Measurements from ENCODE around the gene PRDM8.

The PRDM8 gene

DNA sequence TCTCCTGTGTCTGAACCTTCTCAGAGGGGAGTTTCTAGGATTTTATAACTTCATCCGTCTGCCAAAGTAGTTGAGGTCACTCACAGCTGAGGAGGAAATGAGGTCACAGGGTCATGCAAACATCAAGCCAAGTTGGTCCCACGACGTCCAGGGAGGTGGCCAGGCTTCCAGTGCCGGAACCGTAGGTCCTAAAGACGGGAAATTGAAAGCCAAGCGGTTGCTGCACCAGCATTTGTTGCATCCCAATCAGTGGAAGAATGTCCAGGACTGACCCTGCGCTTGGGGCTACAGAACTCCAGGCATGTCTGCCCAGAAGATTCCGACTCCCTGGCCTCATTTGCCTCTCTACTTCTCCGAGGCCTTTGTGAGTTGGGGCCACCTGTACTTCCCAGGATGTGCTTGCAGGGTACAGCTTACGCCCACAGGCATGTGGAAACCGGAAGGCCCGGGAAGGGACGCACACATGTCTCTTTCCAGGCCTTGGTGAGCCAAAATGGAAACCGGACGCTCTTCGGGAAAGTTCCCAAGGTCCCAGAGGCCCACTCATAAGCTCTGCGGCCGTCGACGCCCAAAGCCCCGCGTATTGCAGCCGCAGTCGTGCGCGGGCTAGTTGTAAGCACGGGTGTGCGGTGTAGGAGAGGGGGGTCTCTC, 9.3 kb downstream of the PRDM8 start:
- no peak overlapping the region for H3K9ac ChIP-seq (ENCODE audit: low read length)
- no peak overlapping the region for H3K4me2 ChIP-seq (ENCODE audit: low read depth, low read length, poor library complexity, severe bottlenecking)

DNA sequence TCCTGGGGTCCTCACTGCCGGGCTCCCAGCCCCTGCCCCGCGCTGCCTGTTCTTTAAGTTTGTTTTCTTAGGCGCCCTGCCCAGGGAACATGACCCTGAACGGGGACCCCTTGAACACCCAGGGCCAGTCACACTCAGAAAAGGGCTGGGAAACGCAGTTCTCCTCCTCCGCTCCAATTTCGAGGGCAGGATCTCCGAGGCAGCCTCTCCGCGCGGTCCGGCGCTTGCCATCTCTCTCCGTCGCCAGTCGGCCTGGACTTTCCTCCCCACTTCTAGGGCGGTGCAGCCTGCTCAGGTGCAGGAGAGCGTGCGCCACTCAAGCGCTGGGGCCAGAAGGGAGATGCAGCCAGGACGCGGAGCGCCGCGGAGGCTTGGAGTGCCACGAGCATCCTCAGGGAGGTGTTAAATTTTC, 9.9 kb downstream of the PRDM8 start:
- Histone ChIP-seq H3K79me2 (ENCODE audit: insufficient read depth, low read length) (no peaks in the 10 kb centered on the region), H3K9me2 (replicated peaks; ENCODE audit: insufficient read depth, low read length) (no peaks in the 10 kb centered on the region), H3K36me3 (ENCODE audit: low read length) (no peaks in the 10 kb centered on the region), H2AFZ (ENCODE audit: low read depth, low read length, severe bottlenecking) (no peak overlapping the region), H3K9me3 (ENCODE audit: insufficient read depth, low read length) (no peaks in the 10 kb centered on the region), H4K20me1 (ENCODE audit: low read depth, low read length) (no peaks in the 10 kb centered on the region), H3K4me3 (ENCODE audit: insufficient read depth, low read length, poor library complexity, severe bottlenecking) (no peak overlapping the region), H3K4me2 (ENCODE audit: low read depth, low read length, poor library complexity, severe bottlenecking) (no peak overlapping the region), H3F3A (ENCODE audit: insufficient read depth) (peaks cover 3% of the 10 kb centered on the region; the same call in 1 of the 2 replicates), H3K27me3 (ENCODE audit: low read length) (no peaks in the 10 kb centered on the region), H3K9ac (ENCODE audit: low read length) (no peak overlapping the region), H3K27ac (ENCODE audit: low read depth, low read length) (no peak overlapping the region)
- TF ChIP-seq, protein P1, sequence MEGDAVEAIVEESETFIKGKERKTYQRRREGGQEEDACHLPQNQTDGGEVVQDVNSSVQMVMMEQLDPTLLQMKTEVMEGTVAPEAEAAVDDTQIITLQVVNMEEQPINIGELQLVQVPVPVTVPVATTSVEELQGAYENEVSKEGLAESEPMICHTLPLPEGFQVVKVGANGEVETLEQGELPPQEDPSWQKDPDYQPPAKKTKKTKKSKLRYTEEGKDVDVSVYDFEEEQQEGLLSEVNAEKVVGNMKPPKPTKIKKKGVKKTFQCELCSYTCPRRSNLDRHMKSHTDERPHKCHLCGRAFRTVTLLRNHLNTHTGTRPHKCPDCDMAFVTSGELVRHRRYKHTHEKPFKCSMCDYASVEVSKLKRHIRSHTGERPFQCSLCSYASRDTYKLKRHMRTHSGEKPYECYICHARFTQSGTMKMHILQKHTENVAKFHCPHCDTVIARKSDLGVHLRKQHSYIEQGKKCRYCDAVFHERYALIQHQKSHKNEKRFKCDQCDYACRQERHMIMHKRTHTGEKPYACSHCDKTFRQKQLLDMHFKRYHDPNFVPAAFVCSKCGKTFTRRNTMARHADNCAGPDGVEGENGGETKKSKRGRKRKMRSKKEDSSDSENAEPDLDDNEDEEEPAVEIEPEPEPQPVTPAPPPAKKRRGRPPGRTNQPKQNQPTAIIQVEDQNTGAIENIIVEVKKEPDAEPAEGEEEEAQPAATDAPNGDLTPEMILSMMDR (IDR thresholded peaks at IDR 0.05; ENCODE audit: insufficient read depth, low read length, poor library complexity, severe bottlenecking): no peak

More for the DNA sequence above, 9.3 kb downstream of the PRDM8 start:
- Histone ChIP-seq H3F3A (ENCODE audit: insufficient read depth) (peaks cover 3% of the 10 kb centered on the region; the same call in 1 of the 2 replicates), H3K4me3 (ENCODE audit: insufficient read depth, low read length, poor library complexity, severe bottlenecking) (no peak overlapping the region), H3K79me2 (ENCODE audit: insufficient read depth, low read length) (no peaks in the 10 kb centered on the region), H3K9me2 (replicated peaks; ENCODE audit: insufficient read depth, low read length) (no peaks in the 10 kb centered on the region), H3K36me3 (ENCODE audit: low read length) (no peaks in the 10 kb centered on the region), H3K9me3 (ENCODE audit: insufficient read depth, low read length) (no peaks in the 10 kb centered on the region), H3K27me3 (ENCODE audit: low read length) (no peaks in the 10 kb centered on the region), H4K20me1 (ENCODE audit: low read depth, low read length) (no peaks in the 10 kb centered on the region), H2AFZ (ENCODE audit: low read depth, low read length, severe bottlenecking) (no peak overlapping the region), H3K27ac (ENCODE audit: low read depth, low read length) (no peak overlapping the region)
- TF ChIP-seq, protein P1 (IDR thresholded peaks at IDR 0.05; ENCODE audit: insufficient read depth, low read length, poor library complexity, severe bottlenecking): no peak
- TF ChIP-seq EZH2phosphoT487 (conservative IDR thresholded peaks at IDR 0.05; ENCODE audit: low read length): no peak

DNA sequence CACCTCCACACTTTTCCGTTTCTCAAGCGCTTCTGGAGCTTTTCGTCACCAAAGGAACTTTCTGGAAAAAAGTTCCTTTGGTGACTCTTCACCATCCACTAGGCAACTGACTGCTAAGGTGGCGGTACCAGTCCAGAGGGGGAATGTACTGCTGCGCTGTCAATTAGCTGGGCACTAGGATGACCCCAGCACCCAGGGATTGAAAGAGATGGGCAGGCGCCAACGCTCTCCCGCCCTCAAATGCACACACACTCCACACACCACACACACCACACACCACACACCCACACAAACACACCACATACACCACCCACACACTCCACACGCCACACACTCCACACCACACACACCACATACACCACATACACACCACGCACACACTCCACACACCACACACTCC, 10.4 kb downstream of the PRDM8 start:
- no peaks in the 10 kb centered on the region for H4K20me1 ChIP-seq (ENCODE audit: low read depth, low read length)
- no peak overlapping the region for H3K4me3 ChIP-seq (ENCODE audit: insufficient read depth, low read length, poor library complexity, severe bottlenecking)
- no peaks in the 10 kb centered on the region for H3K9me2 ChIP-seq (replicated peaks; ENCODE audit: insufficient read depth, low read length)
- H3K9ac ChIP-seq (ENCODE audit: low read length): no peak overlapping the region
- no peaks in the 10 kb centered on the region for H3K27me3 ChIP-seq (ENCODE audit: low read length)
- no peak overlapping the region for H3K4me2 ChIP-seq (ENCODE audit: low read depth, low read length, poor library complexity, severe bottlenecking)
- H3F3A ChIP-seq (ENCODE audit: insufficient read depth): peaks cover 3% of the 10 kb centered on the region; the same call in 1 of the 2 replicates
- H3K9me3 ChIP-seq (ENCODE audit: insufficient read depth, low read length): no peaks in the 10 kb centered on the region
- no peak for TF ChIP-seq EZH2phosphoT487 (conservative IDR thresholded peaks at IDR 0.05; ENCODE audit: low read length)
- TF ChIP-seq, protein P1 (IDR thresholded peaks at IDR 0.05; ENCODE audit: insufficient read depth, low read length, poor library complexity, severe bottlenecking): no peak
- no peaks in the 10 kb centered on the region for H3K36me3 ChIP-seq (ENCODE audit: low read length)
- no peak overlapping the region for H3K27ac ChIP-seq (ENCODE audit: low read depth, low read length)
- H2AFZ ChIP-seq (ENCODE audit: low read depth, low read length, severe bottlenecking): no peak overlapping the region
- H3K79me2 ChIP-seq (ENCODE audit: insufficient read depth, low read length): no peaks in the 10 kb centered on the region
